ENCODE measurements around the gene CTSW. TPM values are rescaled to one million over a fixed set of nuclear protein-coding genes. Genes with fewer than 3 reads are reported as not detected.

CTSW gene
- total and polyA plus RNA-seq, 4 donors: 2.9 to 8.7 (median 3.8) TPM

DNA sequence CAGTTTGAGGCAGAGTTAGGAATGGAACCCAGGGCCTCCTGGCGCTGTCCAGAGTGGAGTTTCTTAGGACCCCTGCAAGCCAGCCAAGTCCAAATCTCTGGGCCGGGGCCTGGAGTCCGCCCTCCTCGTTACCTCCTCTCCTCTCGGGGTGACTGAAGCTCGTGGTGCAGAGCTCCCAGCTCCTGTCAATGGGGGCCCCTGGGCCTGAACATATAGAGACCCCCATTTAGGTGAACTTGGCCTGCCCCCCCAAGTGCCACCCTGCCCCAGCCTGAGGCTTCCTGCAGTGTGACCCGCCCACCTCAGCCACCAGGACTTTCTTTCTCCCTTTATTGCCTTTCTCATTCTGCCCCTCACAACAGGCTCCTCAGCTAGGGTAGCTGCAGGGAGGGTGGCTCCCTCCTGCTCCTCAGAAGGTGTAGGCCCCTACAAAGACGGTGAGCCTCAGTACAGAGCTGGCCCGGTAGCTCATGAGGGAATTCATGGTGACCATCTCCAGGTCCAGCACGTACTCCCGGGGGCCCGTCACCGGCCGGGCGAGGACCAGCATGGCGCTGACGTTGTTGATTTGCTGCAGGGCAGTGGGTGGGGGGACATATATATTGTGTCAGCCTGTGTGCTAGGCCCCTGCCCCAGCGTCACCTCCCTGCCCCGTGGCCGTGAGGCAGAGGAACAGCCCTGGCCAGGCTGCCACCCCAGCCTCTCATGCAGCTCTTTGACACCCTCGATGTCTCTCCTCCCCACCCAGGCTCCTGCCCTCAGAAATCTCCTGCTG, 12.9 kb upstream of the CTSW start:
- 85 to 87% methylated on average over 21 of the region's 21 CpGs for WGBS, 2 donors
- no peak for DNase-seq
- TF ChIP-seq, protein P1, sequence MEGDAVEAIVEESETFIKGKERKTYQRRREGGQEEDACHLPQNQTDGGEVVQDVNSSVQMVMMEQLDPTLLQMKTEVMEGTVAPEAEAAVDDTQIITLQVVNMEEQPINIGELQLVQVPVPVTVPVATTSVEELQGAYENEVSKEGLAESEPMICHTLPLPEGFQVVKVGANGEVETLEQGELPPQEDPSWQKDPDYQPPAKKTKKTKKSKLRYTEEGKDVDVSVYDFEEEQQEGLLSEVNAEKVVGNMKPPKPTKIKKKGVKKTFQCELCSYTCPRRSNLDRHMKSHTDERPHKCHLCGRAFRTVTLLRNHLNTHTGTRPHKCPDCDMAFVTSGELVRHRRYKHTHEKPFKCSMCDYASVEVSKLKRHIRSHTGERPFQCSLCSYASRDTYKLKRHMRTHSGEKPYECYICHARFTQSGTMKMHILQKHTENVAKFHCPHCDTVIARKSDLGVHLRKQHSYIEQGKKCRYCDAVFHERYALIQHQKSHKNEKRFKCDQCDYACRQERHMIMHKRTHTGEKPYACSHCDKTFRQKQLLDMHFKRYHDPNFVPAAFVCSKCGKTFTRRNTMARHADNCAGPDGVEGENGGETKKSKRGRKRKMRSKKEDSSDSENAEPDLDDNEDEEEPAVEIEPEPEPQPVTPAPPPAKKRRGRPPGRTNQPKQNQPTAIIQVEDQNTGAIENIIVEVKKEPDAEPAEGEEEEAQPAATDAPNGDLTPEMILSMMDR (IDR thresholded peaks at IDR 0.05; ENCODE audit: control extremely low read depth, extremely low read depth): no peak
- Histone ChIP-seq H3K9me3 (ENCODE audit: control insufficient read depth in 4 of 4, insufficient read depth in 3 of 4, low read length in 3 of 4) (no peaks in the 10 kb centered on the region), H3K36me3 (ENCODE audit: control insufficient read depth in 4 of 4, insufficient read depth in 4 of 4, low read length in 4 of 4) (peaks cover 13 to 66% (median 45%) of the 10 kb centered on the region in 4 donors), H3K4me1 (ENCODE audit: control insufficient read depth in 5 of 5, insufficient read depth in 5 of 5, low read length in 5 of 5) (peaks cover 0 to 21% (median 9%) of the 10 kb centered on the region in 5 donors), H3K27me3 (ENCODE audit: control insufficient read depth in 3 of 3, insufficient read depth in 3 of 3, low read length in 2 of 3) (no peaks in the 10 kb centered on the region), H3K4me3 (no peak overlapping the region), H3K27ac (ENCODE audit: low read depth in 1 of 2, low read length in 1 of 2) (no peak overlapping the region), H3K9ac (ENCODE audit: insufficient read depth in 1 of 2, low read length in 2 of 2) (no peak overlapping the region)
- no peak for ATAC-seq (ENCODE audit: insufficient read depth, low FRiP score)

DNA sequence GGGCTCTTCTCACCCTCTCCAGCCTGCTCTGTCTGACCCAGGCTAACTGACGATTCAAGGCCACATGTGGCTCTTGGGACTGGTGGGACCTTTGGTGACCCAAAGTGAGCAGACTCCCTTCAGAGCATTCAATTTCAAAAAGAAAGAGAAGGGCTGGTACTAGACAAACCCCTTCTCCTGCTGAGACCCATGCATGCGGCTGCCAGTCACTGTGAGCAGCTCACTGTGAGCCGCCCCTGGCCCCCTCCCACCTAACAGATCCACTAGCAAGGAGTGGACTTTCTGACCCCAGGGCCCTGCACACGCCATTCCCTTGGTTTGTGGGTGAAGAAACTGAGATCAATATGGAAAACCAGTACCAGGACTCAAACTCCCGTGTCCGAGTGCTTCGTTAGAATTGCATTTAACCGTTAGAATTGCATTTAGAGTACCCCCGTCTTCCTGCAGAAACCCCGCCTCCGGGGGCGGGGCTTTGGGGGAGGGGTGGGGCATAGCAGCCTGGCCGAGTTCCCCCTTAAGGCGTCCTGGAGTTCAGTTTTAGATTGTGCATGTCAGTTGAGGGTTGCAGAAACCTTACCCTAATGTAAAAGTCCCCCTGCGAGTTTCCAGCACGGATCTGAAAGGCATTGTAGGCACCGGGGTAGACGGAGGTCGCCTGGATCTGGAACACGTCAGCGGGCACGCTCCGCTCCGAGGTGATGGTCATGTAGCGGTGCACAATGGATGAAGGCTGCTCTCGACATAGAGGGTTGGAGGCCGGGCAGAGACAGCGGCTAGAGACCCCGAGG, 12.2 kb upstream of the CTSW start:
- H3K4me3 ChIP-seq: no peak overlapping the region
- peaks cover 13 to 64% (median 40%) of the 10 kb centered on the region in 4 donors for H3K36me3 ChIP-seq (ENCODE audit: control insufficient read depth in 4 of 4, insufficient read depth in 4 of 4, low read length in 4 of 4)
- DNase-seq (no peak), ATAC-seq (ENCODE audit: insufficient read depth, low FRiP score) (no peak)
- no peaks in the 10 kb centered on the region for H3K9me3 ChIP-seq (ENCODE audit: control insufficient read depth in 4 of 4, insufficient read depth in 3 of 4, low read length in 3 of 4)
- no peak overlapping the region for H3K9ac ChIP-seq (ENCODE audit: insufficient read depth in 1 of 2, low read length in 2 of 2)
- peaks cover 0 to 21% (median 9%) of the 10 kb centered on the region in 5 donors for H3K4me1 ChIP-seq (ENCODE audit: control insufficient read depth in 5 of 5, insufficient read depth in 5 of 5, low read length in 5 of 5)
- TF ChIP-seq, protein P1 (IDR thresholded peaks at IDR 0.05; ENCODE audit: control extremely low read depth, extremely low read depth): no peak
- 54 to 67% methylated on average over 29 of the region's 29 CpGs for WGBS, 2 donors
- no peak overlapping the region for H3K27ac ChIP-seq (ENCODE audit: low read depth in 1 of 2, low read length in 1 of 2)
- no peaks in the 10 kb centered on the region for H3K27me3 ChIP-seq (ENCODE audit: control insufficient read depth in 3 of 3, insufficient read depth in 3 of 3, low read length in 2 of 3)

DNA sequence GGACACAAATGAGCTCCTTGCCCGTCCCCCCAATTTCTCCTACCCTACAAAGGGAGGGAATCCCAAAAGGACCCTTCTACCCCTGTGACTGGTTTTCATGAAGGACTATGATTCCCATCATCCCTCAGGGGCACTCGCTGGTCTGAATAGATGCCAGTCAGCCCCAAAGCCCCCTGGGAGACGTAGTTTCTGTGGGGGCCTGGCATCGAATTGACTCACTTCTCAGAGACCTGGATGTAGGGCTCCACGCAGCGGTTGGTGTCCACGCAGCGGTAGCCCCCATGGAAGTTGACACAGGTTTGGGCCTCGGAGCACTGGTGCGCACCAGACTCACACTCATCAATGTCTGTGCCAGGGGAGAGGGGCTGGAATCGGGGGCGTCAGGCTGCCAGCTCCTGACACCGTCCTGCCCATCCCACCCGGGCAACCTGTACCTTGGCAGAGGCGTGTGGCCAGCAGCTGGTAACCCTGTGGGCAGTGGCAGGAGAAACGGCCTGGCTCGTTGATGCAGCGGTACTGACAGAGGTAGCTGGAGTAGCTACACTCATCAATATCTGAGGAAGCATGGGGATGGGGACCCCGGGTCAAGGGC, 11.5 kb upstream of the CTSW start:
- H3K4me1 ChIP-seq (ENCODE audit: control insufficient read depth in 5 of 5, insufficient read depth in 5 of 5, low read length in 5 of 5): peaks cover 0 to 24% (median 9%) of the 10 kb centered on the region in 5 donors
- peaks cover 13 to 57% (median 34%) of the 10 kb centered on the region in 4 donors for H3K36me3 ChIP-seq (ENCODE audit: control insufficient read depth in 4 of 4, insufficient read depth in 4 of 4, low read length in 4 of 4)
- H3K27ac ChIP-seq (ENCODE audit: low read depth in 1 of 2, low read length in 1 of 2): no peak overlapping the region
- H3K27me3 ChIP-seq (ENCODE audit: control insufficient read depth in 3 of 3, insufficient read depth in 3 of 3, low read length in 2 of 3): no peaks in the 10 kb centered on the region
- DNase-seq: no peak
- ATAC-seq (ENCODE audit: insufficient read depth, low FRiP score): no peak
- WGBS, 2 donors: 90 to 92% methylated on average over 19 of the region's 19 CpGs
- TF ChIP-seq, protein P1 (IDR thresholded peaks at IDR 0.05; ENCODE audit: control extremely low read depth, extremely low read depth): no peak
- H3K9me3 ChIP-seq (ENCODE audit: control insufficient read depth in 4 of 4, insufficient read depth in 3 of 4, low read length in 3 of 4): no peaks in the 10 kb centered on the region
- no peak overlapping the region for H3K4me3 ChIP-seq
- no peak overlapping the region for H3K9ac ChIP-seq (ENCODE audit: insufficient read depth in 1 of 2, low read length in 2 of 2)
